HepG2 (cell line): ENCODE data around the gene GPR162. TPM values are rescaled to one million over a fixed set of nuclear protein-coding genes. Genes with fewer than 3 reads are reported as not detected.

Experiments used
- ATAC-seq: fragments of 200-7000 bp; cut with Tn5 transposase; 3 replicates; pipeline ENCODE4 v1.9.1; 2020; ENCODE audit warnings: mild to moderate bottlenecking, moderate library complexity
- BruUV-seq: library from RNA; stranded (reverse); fragments of 400-500 nt; replicated peaks from 2 replicates; lab custom pipeline; 2021; lab: Mats Ljungman, UMichigan
- CTCF ChIA-PET: fragments of 300-600 bp; formaldehyde crosslinking; extraction: SDS; loops from one replicate; lab custom pipeline; 2021; ENCODE audit warnings: low total read pairs, inconsistent platforms, low intra/inter-chr PET ratio; lab: Yijun Ruan, JAX
- POLR2A ChIA-PET: fragments of 350-600 bp; sonication (Branson Sonifier 250); formaldehyde crosslinking; loops from one replicate; lab custom pipeline; 2020; ENCODE audit warnings: antibody characterized with exemption, inconsistent platforms; lab: Yijun Ruan, JAX
- DNase-seq: peaks from one replicate; pipeline ENCODE4 v3.0.0-alpha.2; 2015; ENCODE audit warnings: low spot score
- FAIRE-seq: peaks from 3 replicates; lab custom pipeline; 2011; peaks lifted over from hg19 to GRCh38; lab: Jason Lieb, UNC
- H2AFZ ChIP-seq: one replicate; pipeline ENCODE4 v1.6.1; 2011; ENCODE audit warnings: low read length, inconsistent platforms
- H3K27ac ChIP-seq: fragments of 300-600 bp; 3 replicates; pipeline ENCODE4 v1.8.0; 2011; ENCODE audit warnings: mixed run types, mild to moderate bottlenecking, mixed read lengths, low read length, inconsistent platforms; ENCODE audit not compliant: insufficient read depth; ENCODE audit errors: extremely low read length
- H3K27me3 ChIP-seq, 2 experiments: fragments of 200-600 bp in 1 of 2; 2 replicates in 1 of 2; 3 replicates in 1 of 2; pipeline versions ENCODE4 v1.6.0 to v1.8.0; 2011; ENCODE audit warnings: low read length in 2 of 2, mild to moderate bottlenecking in 2 of 2, moderate library complexity in 2 of 2, inconsistent platforms in 1 of 2; ENCODE audit not compliant: insufficient read depth in 2 of 2, control insufficient read depth in 1 of 2
- H3K36me3 ChIP-seq, 2 experiments: fragments of 200-600 bp in 1 of 2; replicated peaks in 1 of 2; 2 replicates in 1 of 2; 3 replicates in 1 of 2; pipeline versions ENCODE4 v1.5.1 to v1.8.0; 2011; ENCODE audit warnings: low read length in 2 of 2, inconsistent platforms in 1 of 2; ENCODE audit not compliant: insufficient read depth in 2 of 2, control insufficient read depth in 1 of 2
- H3K4me1 ChIP-seq: 2 replicates; pipeline ENCODE4 v1.5.1; 2012; ENCODE audit warnings: low read length, inconsistent platforms; ENCODE audit not compliant: insufficient read depth
- H3K4me2 ChIP-seq: 2 replicates; pipeline ENCODE4 v1.6.0; 2011; ENCODE audit warnings: low read depth, low read length, inconsistent platforms
- H3K4me3 ChIP-seq, 3 experiments: fragments of 200-600 bp in 1 of 3; sonication (generic), shearing (Covaris generic) in 1 of 3; replicated peaks in 1 of 3; 2 replicates each; pipeline ENCODE4 v1.5.1; 2011 to 2016; ENCODE audit warnings: low read length in 3 of 3, inconsistent platforms in 2 of 3, low read depth in 2 of 3, mild to moderate bottlenecking in 2 of 3, control low read depth in 1 of 3, mixed read lengths in 1 of 3; ENCODE audit not compliant: insufficient read depth in 1 of 3
- H3K79me2 ChIP-seq: one replicate; pipeline ENCODE4 v1.6.1; 2011; ENCODE audit warnings: low read length, inconsistent platforms; ENCODE audit not compliant: insufficient read depth
- H3K9ac ChIP-seq: 2 replicates; pipeline ENCODE4 v1.6.0; 2011; ENCODE audit warnings: mild to moderate bottlenecking, low read depth, low read length, inconsistent platforms; ENCODE audit not compliant: insufficient read depth
- H3K9me3 ChIP-seq: 2 replicates; pipeline ENCODE4 v1.5.1; 2012; ENCODE audit warnings: mild to moderate bottlenecking, low read length
- H4K20me1 ChIP-seq: 2 replicates; pipeline ENCODE4 v1.6.0; 2011; ENCODE audit warnings: inconsistent platforms, mild to moderate bottlenecking, low read length, moderate library complexity; ENCODE audit not compliant: insufficient read depth
- GPBP1L1 ChIP-seq: sonication (generic); formaldehyde crosslinking; IDR thresholded peaks from 2 replicates; pipeline ENCODE4 v1.5.0; 2020; ENCODE audit warnings: mild to moderate bottlenecking, missing genetic modification reagents
- POLR2A ChIP-seq, 2 experiments: IDR thresholded peaks; 2 replicates each; pipeline ENCODE4 v1.6.1; 2011; ENCODE audit warnings: low read depth in 2 of 2, low read length in 2 of 2, mild to moderate bottlenecking in 1 of 2, moderate library complexity in 1 of 2; ENCODE audit not compliant: insufficient read depth in 1 of 2
- SP5 ChIP-seq: IDR thresholded peaks from 2 replicates; pipeline ENCODE4 v1.6.1; 2016; ENCODE audit warnings: low read depth, borderline replicate concordance
- ZNF234 ChIP-seq: sonication (generic); formaldehyde crosslinking; conservative IDR thresholded peaks from 2 replicates; pipeline ENCODE4 v1.5.1; 2020; ENCODE audit warnings: mild to moderate bottlenecking, missing genetic modification reagents
- WGBS: methylation state at CpG from one replicate; pipeline ENCODE4 v1.1.6; 2017; ENCODE audit warnings: low lambda C conversion rate; 5-methylcytosine and 5-hydroxymethylcytosine counted together
- in situ Hi-C: cut with HindIII; loops from 2 replicates; pipeline ENCODE4 v1.10.0; 2017; ENCODE audit warnings: low pct_unique_long_range_greater_than_20kb; ENCODE audit not compliant: extremely low pct_ligation_motif_present
- intact Hi-C: fragments of 100-400 bp; cut with micrococcal nuclease; formaldehyde crosslinking; loops from one replicate; pipeline ENCODE4 v1.10.0; 2022; ENCODE audit not compliant: unreplicated experiment
- polyA plus RNA-seq, 8 experiments: library from polyadenylated mRNA; depleted of rRNA in 3 of 8; stranded (reverse) in 7 of 8; unstranded in 1 of 8; fragments of >200 nt; fragmentation: Illumina TruSeq in 4 of 8; extraction: Trizol in 4 of 8; gene quantifications; 2 replicates each; pipeline versions ENCODE4 v1.2.1 to v1.2.3, GENCODE V29; 2011 to 2016; ENCODE audit warnings: low read depth in 4 of 8, missing spikeins in 1 of 8, mixed read lengths in 1 of 8; ENCODE audit not compliant: insufficient read depth in 1 of 8
- total RNA-seq, 5 experiments: library from RNA; depleted of rRNA; stranded (reverse); fragments of >200 nt; fragmentation: Illumina TruSeq; extraction: Trizol; gene quantifications; 2 replicates each; pipeline ENCODE4 v1.2.3, GENCODE V29; 2016; ENCODE audit warnings: low read depth in 1 of 5
- TF ChIP-seq, protein P1 (sequence below): sonication (generic); formaldehyde crosslinking; IDR thresholded peaks from 2 replicates; pipeline ENCODE4 v1.4.0; 2020; ENCODE audit warnings: missing genetic modification reagents
- TF ChIP-seq, protein P2 (sequence below): fragments of 450-650 bp; IDR thresholded peaks from 2 replicates; pipeline ENCODE4 v1.6.1; 2016

Gene GPR162
- total and polyA plus RNA-seq, 2 of the 13 experiments (the other 11 are each of a cell fraction or from before 2014, with no cell fraction given), result 0.08 TPM; not detected in 1

DNA sequence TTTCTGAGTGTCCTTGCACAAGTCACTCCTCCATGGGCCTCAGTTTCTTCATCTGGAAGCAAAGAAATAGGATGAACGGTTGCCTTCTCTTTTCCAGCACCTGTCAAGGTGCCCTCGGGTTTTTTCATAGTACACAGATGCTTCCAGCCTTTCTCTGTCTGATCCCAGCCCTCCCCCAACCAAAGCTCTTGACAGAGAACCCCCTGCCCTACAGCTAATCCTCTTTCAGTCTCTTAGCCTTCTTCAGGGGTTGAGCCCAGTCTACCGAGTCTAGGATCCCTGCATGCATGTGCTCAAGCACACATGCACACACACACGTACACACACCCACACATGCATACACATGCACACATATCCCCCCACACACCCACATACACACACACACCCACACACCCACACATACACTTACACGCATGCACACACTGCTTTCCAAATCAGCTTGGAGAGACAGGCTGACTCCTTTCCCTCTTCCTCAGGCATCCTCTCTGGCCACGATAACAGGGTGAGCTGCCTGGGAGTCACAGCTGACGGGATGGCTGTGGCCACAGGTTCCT lies 24.8 kb downstream of the GPR162 start:
- DNase-seq, result no peak
- Histone ChIP-seq H2AFZ (no peak overlapping the region), H3K27me3 (no peaks in the 10 kb centered on the region), H3K79me2 (peaks cover 15% of the 10 kb centered on the region), H3K36me3 (peaks cover 12 to 38% of the 10 kb centered on the region in 2 experiments), H3K4me1 (peaks cover 16% of the 10 kb centered on the region), H3K9me3 (no peaks in the 10 kb centered on the region), H3K27ac (no peak overlapping the region), H3K4me2 (no peak overlapping the region), H3K4me3 (no peak overlapping the region), H4K20me1 (no peaks in the 10 kb centered on the region), H3K9ac (no peak overlapping the region)
- no peak for FAIRE-seq
- POLR2A ChIA-PET, result no interaction called here
- no peak for ATAC-seq
- no TSS peak for BruUV-seq
- CTCF ChIA-PET, result no interaction called here
- TF ChIP-seq, protein P1, sequence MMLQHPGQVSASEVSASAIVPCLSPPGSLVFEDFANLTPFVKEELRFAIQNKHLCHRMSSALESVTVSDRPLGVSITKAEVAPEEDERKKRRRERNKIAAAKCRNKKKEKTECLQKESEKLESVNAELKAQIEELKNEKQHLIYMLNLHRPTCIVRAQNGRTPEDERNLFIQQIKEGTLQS, result no peak
- TF ChIP-seq ZNF234 (CRISPR knock-in tag), result no peak
- TF ChIP-seq, protein P2, sequence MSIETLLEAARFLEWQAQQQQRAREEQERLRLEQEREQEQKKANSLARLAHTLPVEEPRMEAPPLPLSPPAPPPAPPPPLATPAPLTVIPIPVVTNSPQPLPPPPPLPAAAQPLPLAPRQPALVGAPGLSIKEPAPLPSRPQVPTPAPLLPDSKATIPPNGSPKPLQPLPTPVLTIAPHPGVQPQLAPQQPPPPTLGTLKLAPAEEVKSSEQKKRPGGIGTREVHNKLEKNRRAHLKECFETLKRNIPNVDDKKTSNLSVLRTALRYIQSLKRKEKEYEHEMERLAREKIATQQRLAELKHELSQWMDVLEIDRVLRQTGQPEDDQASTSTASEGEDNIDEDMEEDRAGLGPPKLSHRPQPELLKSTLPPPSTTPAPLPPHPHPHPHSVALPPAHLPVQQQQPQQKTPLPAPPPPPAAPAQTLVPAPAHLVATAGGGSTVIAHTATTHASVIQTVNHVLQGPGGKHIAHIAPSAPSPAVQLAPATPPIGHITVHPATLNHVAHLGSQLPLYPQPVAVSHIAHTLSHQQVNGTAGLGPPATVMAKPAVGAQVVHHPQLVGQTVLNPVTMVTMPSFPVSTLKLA, result peak; percentile 52
- in situ Hi-C loops, result no loop called here
- 92% methylated on average over 7 of the region's 7 CpGs for WGBS
- intact Hi-C loops, result no loop called here

DNA sequence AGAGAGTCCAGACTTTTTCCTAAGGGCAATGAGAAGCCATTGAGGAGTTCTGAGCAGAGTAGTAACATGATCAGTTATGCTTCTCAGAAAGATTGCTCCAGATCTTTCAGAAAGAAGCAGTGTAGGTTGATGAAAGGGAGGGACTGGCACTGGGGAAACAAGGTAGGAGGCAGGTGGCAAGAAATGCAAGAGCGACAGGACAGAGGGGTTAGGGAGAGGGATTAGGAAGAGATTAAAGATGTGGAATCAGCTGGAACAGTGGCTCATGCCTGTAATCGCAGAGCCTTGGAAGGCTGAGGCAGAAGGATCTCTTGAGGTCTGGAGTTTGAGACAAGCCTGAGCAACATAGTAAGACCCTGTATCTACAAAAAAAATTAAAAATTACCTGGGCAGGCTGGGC lies 26.1 kb downstream of the GPR162 start:
- DNase-seq, result no peak
- FAIRE-seq, result no peak
- H3K9ac ChIP-seq, result no peak overlapping the region
- TF ChIP-seq GPBP1L1 (CRISPR knock-in tag), result no peak
- TF ChIP-seq POLR2A (IDR thresholded peaks at IDR 0.05; ENCODE audit: insufficient read depth in 1 of 2, low read depth in 2 of 2, low read length in 2 of 2), result peak in 1 of 2 experiments; percentile 20; a peak in 1 of 4 replicates
- no peak for TF ChIP-seq SP5 (CRISPR knock-in tag)
- BruUV-seq, result no TSS peak
- no peak overlapping the region for H2AFZ ChIP-seq
- intact Hi-C loops (no loop called here), in situ Hi-C loops (no loop called here)
- no peak for ATAC-seq
- H3K27ac ChIP-seq, result no peak overlapping the region
- ChIA-PET POLR2A (no interaction called here), CTCF (no interaction called here)
- H3K4me1 ChIP-seq, result peaks cover 16% of the 10 kb centered on the region
- WGBS, result 96% methylated on average over 2 of the region's 2 CpGs
- H3K4me3 ChIP-seq, result no peak overlapping the region
- H3K79me2 ChIP-seq, result peaks cover 15% of the 10 kb centered on the region
- peaks cover 12 to 38% of the 10 kb centered on the region in 2 experiments for H3K36me3 ChIP-seq
- H3K27me3 ChIP-seq, result no peaks in the 10 kb centered on the region
- no peaks in the 10 kb centered on the region for H3K9me3 ChIP-seq
- H4K20me1 ChIP-seq, result no peaks in the 10 kb centered on the region
- no peak overlapping the region for H3K4me2 ChIP-seq
